Keratinocyte (primary cell): ENCODE measurements around the gene THSD7B. TPM values are rescaled to one million over a fixed set of nuclear protein-coding genes. Genes with fewer than 3 reads are reported as not detected.

Source experiments
- DNase-seq: peaks from one replicate; pipeline ENCODE4 v3.0.0-alpha.2; 2011; ENCODE audit warnings: low read depth, missing footprints, low spot score
- FAIRE-seq: peaks from 2 replicates; lab custom pipeline; 2011; peaks lifted over from hg19 to GRCh38; lab: Jason Lieb, UNC
- H2AFZ ChIP-seq: 2 replicates; pipeline ENCODE4 v1.6.0; 2012; ENCODE audit warnings: low read length, control low read depth, inconsistent platforms; ENCODE audit not compliant: control insufficient read depth
- H3K27ac ChIP-seq: 2 replicates; pipeline ENCODE4 v1.5.1; 2011; ENCODE audit warnings: low read length; ENCODE audit not compliant: control insufficient read depth, insufficient read depth
- H3K27me3 ChIP-seq: 3 replicates; pipeline ENCODE4 v1.6.0; 2011; ENCODE audit warnings: low read length; ENCODE audit not compliant: control insufficient read depth, insufficient read depth; ENCODE audit errors: extremely low read depth
- H3K36me3 ChIP-seq, 2 experiments: 2 replicates in 1 of 2; 3 replicates in 1 of 2; pipeline ENCODE4 v1.5.1; 2011; ENCODE audit warnings: low read length in 2 of 2, mild to moderate bottlenecking in 1 of 2; ENCODE audit not compliant: control insufficient read depth in 2 of 2, insufficient read depth in 2 of 2; ENCODE audit errors: extremely low read depth in 1 of 2
- H3K4me1 ChIP-seq: 3 replicates; pipeline ENCODE4 v1.5.1; 2011; ENCODE audit warnings: low read length; ENCODE audit not compliant: control insufficient read depth, insufficient read depth; ENCODE audit errors: extremely low read depth
- H3K4me2 ChIP-seq: 3 replicates; pipeline ENCODE4 v1.6.0; 2011; ENCODE audit warnings: low read depth, low read length; ENCODE audit not compliant: control insufficient read depth, insufficient read depth; ENCODE audit errors: extremely low read depth
- H3K4me3 ChIP-seq, 3 experiments: fragments of 200-600 bp in 1 of 3; sonication (generic) in 1 of 3; 2 replicates in 2 of 3; 3 replicates in 1 of 3; pipeline ENCODE4 v1.5.1; 2011 to 2016; ENCODE audit warnings: low read length in 3 of 3, mild to moderate bottlenecking in 3 of 3, control low read depth in 2 of 3, inconsistent platforms in 1 of 3, low read depth in 1 of 3, mixed read lengths in 1 of 3, mixed run types in 1 of 3, moderate library complexity in 1 of 3; ENCODE audit not compliant: control insufficient read depth in 2 of 3, insufficient read depth in 2 of 3; ENCODE audit errors: extremely low read depth in 1 of 3
- H3K79me2 ChIP-seq: 2 replicates; pipeline ENCODE4 v1.6.0; 2012; ENCODE audit warnings: low read length; ENCODE audit not compliant: control insufficient read depth, insufficient read depth
- H3K9ac ChIP-seq: 3 replicates; pipeline ENCODE4 v1.6.0; 2011; ENCODE audit warnings: low read length; ENCODE audit not compliant: control insufficient read depth, insufficient read depth; ENCODE audit errors: extremely low read depth
- H3K9me1 ChIP-seq: 3 replicates; pipeline ENCODE4 v1.6.0; 2011; ENCODE audit warnings: low read length; ENCODE audit not compliant: control insufficient read depth, insufficient read depth; ENCODE audit errors: extremely low read depth
- H3K9me3 ChIP-seq: 2 replicates; pipeline ENCODE4 v1.5.1; 2012; ENCODE audit warnings: low read depth, low read length; ENCODE audit not compliant: control insufficient read depth
- H4K20me1 ChIP-seq: 3 replicates; pipeline ENCODE4 v1.6.0; 2011; ENCODE audit warnings: low read length; ENCODE audit not compliant: control insufficient read depth, insufficient read depth; ENCODE audit errors: extremely low read depth
- EZH2 ChIP-seq: IDR thresholded peaks from one replicate; pipeline ENCODE4 v1.6.1; 2012; ENCODE audit warnings: inconsistent platforms, mild to moderate bottlenecking, low read length, moderate library complexity
- dilution Hi-C: fragments of 300-500 bp; cut with MboI; formaldehyde crosslinking; loops from one replicate; pipeline ENCODE4 v1.7.0; 2020; ENCODE audit warnings: low sequenced_read_pairs; ENCODE audit not compliant: extremely low pct_ligation_motif_present
- polyA plus RNA-seq, 5 experiments: library from polyadenylated mRNA; depleted of rRNA in 3 of 5; stranded (reverse) in 3 of 5; stranded (forward) in 1 of 5; unstranded in 1 of 5; fragments of >200 nt; gene quantifications; 1 replicate in 1 of 5; 2 replicates in 3 of 5; 3 replicates in 1 of 5; pipeline versions ENCODE4 v1.2.1 to v1.2.3, GENCODE V29; 2011 to 2012; ENCODE audit warnings: missing spikeins in 2 of 5, low read depth in 1 of 5, low replicate concordance in 1 of 5
- TF ChIP-seq, protein P1 (sequence below), 3 experiments: IDR thresholded peaks in 1 of 3; conservative IDR thresholded peaks in 1 of 3; optimal IDR thresholded peaks in 1 of 3; 2 replicates in 2 of 3; 3 replicates in 1 of 3; pipeline versions ENCODE3 to v1.5.1; 2011; ENCODE audit warnings: low read length in 3 of 3, mild to moderate bottlenecking in 3 of 3, moderate library complexity in 2 of 3, control low read depth in 1 of 3, inconsistent platforms in 1 of 3; ENCODE audit not compliant: insufficient read depth in 2 of 3; ENCODE audit errors: extremely low read depth in 1 of 3

THSD7B gene
- polyA plus RNA-seq, 1 donor (not counting 4 experiments of a cell fraction or from before 2014, with no cell fraction given): 0.04 TPM

DNA sequence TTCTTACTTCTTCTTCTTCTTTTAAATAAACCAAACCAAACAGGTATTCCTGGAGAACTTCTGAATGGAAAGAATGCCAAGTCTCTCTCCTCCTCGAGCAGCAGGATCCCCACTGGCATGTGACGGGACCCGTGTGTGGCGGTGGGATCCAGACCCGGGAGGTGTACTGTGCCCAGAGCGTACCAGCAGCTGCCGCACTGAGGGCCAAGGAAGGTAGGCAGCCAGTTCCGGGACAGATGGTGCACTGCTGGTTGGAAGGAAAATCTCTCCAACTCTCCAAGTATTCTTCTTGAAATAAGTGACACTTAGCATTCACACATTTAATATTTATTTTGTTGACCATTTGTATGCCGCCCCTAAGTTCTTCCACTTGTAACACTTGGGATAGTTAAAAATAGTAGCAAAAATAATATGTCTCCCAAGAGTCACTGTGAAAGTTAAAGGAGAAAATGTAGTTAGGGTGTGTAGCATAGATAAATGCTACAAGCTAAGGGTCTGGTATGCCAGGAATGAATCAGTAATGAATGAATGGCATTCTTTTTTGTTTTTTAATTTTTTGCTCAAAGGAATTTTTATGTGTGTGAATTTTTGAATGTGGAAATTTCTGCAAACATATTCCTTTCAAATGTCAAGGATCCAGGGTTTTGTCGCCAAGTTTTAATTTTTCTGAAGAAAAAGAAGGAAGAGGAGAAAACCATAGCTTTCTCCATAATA is 349.9 kb downstream of the THSD7B start:
- no peaks in the 10 kb centered on the region for H3K79me2 ChIP-seq
- no peaks in the 10 kb centered on the region for H3K9me3 ChIP-seq
- no peak for DNase-seq
- H3K36me3 ChIP-seq: no peaks in the 10 kb centered on the region
- no peak overlapping the region for H3K9ac ChIP-seq
- H4K20me1 ChIP-seq: no peaks in the 10 kb centered on the region
- dilution Hi-C loops: no loop called here
- H3K4me2 ChIP-seq: no peak overlapping the region
- no peak overlapping the region for H3K27ac ChIP-seq
- no peaks in the 10 kb centered on the region for H3K4me1 ChIP-seq
- TF ChIP-seq EZH2: no peak
- TF ChIP-seq, protein P1, sequence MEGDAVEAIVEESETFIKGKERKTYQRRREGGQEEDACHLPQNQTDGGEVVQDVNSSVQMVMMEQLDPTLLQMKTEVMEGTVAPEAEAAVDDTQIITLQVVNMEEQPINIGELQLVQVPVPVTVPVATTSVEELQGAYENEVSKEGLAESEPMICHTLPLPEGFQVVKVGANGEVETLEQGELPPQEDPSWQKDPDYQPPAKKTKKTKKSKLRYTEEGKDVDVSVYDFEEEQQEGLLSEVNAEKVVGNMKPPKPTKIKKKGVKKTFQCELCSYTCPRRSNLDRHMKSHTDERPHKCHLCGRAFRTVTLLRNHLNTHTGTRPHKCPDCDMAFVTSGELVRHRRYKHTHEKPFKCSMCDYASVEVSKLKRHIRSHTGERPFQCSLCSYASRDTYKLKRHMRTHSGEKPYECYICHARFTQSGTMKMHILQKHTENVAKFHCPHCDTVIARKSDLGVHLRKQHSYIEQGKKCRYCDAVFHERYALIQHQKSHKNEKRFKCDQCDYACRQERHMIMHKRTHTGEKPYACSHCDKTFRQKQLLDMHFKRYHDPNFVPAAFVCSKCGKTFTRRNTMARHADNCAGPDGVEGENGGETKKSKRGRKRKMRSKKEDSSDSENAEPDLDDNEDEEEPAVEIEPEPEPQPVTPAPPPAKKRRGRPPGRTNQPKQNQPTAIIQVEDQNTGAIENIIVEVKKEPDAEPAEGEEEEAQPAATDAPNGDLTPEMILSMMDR (optimal IDR thresholded peaks at IDR 0.05 in 1 of 3, IDR thresholded peaks at IDR 0.05 in 1 of 3, conservative IDR thresholded peaks at IDR 0.05 in 1 of 3; ENCODE audit: extremely low read depth in 1 of 3, insufficient read depth in 2 of 3, low read length in 3 of 3): no peak
- H2AFZ ChIP-seq: no peak overlapping the region
- FAIRE-seq: no peak
- H3K4me3 ChIP-seq: no peak overlapping the region
- H3K9me1 ChIP-seq: no peaks in the 10 kb centered on the region
- H3K27me3 ChIP-seq: no peaks in the 10 kb centered on the region

DNA sequence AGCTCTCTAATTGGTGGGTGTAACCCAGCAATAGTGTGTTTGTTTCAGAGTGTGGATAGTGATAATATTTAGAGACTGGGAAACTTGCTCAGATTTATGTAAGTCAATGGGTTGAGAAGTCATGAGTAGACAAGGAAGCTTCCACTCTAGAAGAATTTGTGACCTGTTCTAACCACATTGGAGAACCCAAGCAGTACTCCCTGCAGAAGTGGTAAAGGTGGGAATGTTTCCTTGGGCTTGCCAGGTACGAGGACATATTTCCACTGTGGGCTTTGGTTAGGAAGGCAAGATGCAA is 350.4 kb downstream of the THSD7B start:
- Histone ChIP-seq H3K79me2 (no peaks in the 10 kb centered on the region), H3K4me1 (no peaks in the 10 kb centered on the region), H3K9me3 (no peaks in the 10 kb centered on the region), H3K9ac (no peak overlapping the region), H3K4me3 (no peak overlapping the region), H3K27me3 (no peaks in the 10 kb centered on the region), H2AFZ (no peak overlapping the region), H3K9me1 (no peaks in the 10 kb centered on the region), H4K20me1 (no peaks in the 10 kb centered on the region), H3K36me3 (no peaks in the 10 kb centered on the region), H3K4me2 (no peak overlapping the region), H3K27ac (no peak overlapping the region)
- DNase-seq: no peak
- no peak for TF ChIP-seq EZH2
- TF ChIP-seq, protein P1 (optimal IDR thresholded peaks at IDR 0.05 in 1 of 3, IDR thresholded peaks at IDR 0.05 in 1 of 3, conservative IDR thresholded peaks at IDR 0.05 in 1 of 3; ENCODE audit: extremely low read depth in 1 of 3, insufficient read depth in 2 of 3, low read length in 3 of 3): no peak
- dilution Hi-C loops: no loop called here
- no peak for FAIRE-seq
